H1 (cell line): Measurements from ENCODE around the gene PCYT1B. TPM values are rescaled to one million over a fixed set of nuclear protein-coding genes. Genes with fewer than 3 reads are reported as not detected.

ENCODE experiments used
- CTCF ChIA-PET: fragments of 300-600 bp; sonication (Branson Sonifier 250); formaldehyde crosslinking; loops from one replicate; lab custom pipeline; 2021; ENCODE audit not compliant: partially characterized antibody; lab: Charles Lee
- POLR2A ChIA-PET: fragments of 300-600 bp; sonication (Branson Sonifier 250); formaldehyde crosslinking; loops from one replicate; lab custom pipeline; 2021; ENCODE audit warnings: inconsistent platforms; ENCODE audit not compliant: partially characterized antibody; lab: Charles Lee
- DNase-seq, 2 experiments: peaks; one replicate each; pipeline versions ENCODE4 v3.0.0 to v3.0.0-alpha.2; 2010 to 2022; ENCODE audit warnings: low spot score in 2 of 2, low read depth in 1 of 2, mixed read lengths in 1 of 2
- FAIRE-seq: peaks from 2 replicates; lab custom pipeline; 2011; peaks lifted over from hg19 to GRCh38; lab: Jason Lieb, UNC
- H2AFZ ChIP-seq: 2 replicates; pipeline ENCODE4 v1.8.1; 2012; ENCODE audit warnings: low read length, inconsistent platforms
- H2AK5ac ChIP-seq: 2 replicates; pipeline ENCODE4 v1.6.1; 2013; ENCODE audit warnings: low read depth, low read length
- H2BK120ac ChIP-seq: replicated peaks from 2 replicates; pipeline ENCODE3; 2013; ENCODE audit warnings: low read depth, low read length, inconsistent platforms
- H2BK12ac ChIP-seq: 2 replicates; pipeline ENCODE4 v1.6.1; 2013; ENCODE audit warnings: low read depth, low read length
- H2BK15ac ChIP-seq: 2 replicates; pipeline ENCODE4 v1.6.1; 2013; ENCODE audit warnings: low read length
- H2BK20ac ChIP-seq: 2 replicates; pipeline ENCODE4 v1.6.1; 2013; ENCODE audit warnings: low read length
- H2BK5ac ChIP-seq: 2 replicates; pipeline ENCODE4 v1.6.1; 2013; ENCODE audit warnings: low read depth, low read length
- H3K14ac ChIP-seq: 2 replicates; pipeline ENCODE4 v1.6.1; 2013; ENCODE audit warnings: inconsistent platforms; ENCODE audit not compliant: insufficient read length
- H3K18ac ChIP-seq: 2 replicates; pipeline ENCODE4 v1.6.1; 2013; ENCODE audit warnings: low read length; ENCODE audit errors: extremely low read depth
- H3K23ac ChIP-seq: 2 replicates; pipeline ENCODE4 v1.6.1; 2013; ENCODE audit warnings: inconsistent platforms; ENCODE audit not compliant: insufficient read length
- H3K23me2 ChIP-seq: 2 replicates; pipeline ENCODE4 v1.6.1; 2013; ENCODE audit warnings: low read depth, low read length
- H3K27ac ChIP-seq: 2 replicates; pipeline ENCODE4 v1.6.1; 2011; ENCODE audit warnings: low read depth, low read length, inconsistent platforms
- H3K27me3 ChIP-seq, 4 experiments: replicated peaks in 1 of 4; 1 replicate in 1 of 4; 2 replicates in 3 of 4; pipeline versions ENCODE4 v1.6.1 to v1.8.1; 2011 to 2013; ENCODE audit warnings: low read length in 3 of 4, mild to moderate bottlenecking in 3 of 4, inconsistent platforms in 2 of 4, mixed read lengths in 2 of 4, moderate library complexity in 1 of 4; ENCODE audit not compliant: control insufficient read depth in 3 of 4, insufficient read depth in 3 of 4; ENCODE audit errors: extremely low read depth in 1 of 4
- H3K36me3 ChIP-seq, 4 experiments: 2 replicates each; pipeline versions ENCODE4 v1.6.1 to v1.8.1; 2011 to 2013; ENCODE audit warnings: mild to moderate bottlenecking in 4 of 4, low read length in 3 of 4, moderate library complexity in 2 of 4, control low read depth in 1 of 4, inconsistent platforms in 1 of 4; ENCODE audit not compliant: insufficient read depth in 4 of 4, control insufficient read depth in 2 of 4
- H3K4ac ChIP-seq: replicated peaks from 2 replicates; pipeline ENCODE3; 2013; ENCODE audit warnings: low read length, low read depth, mixed read lengths, inconsistent platforms; ENCODE audit not compliant: insufficient read length
- H3K4me1 ChIP-seq, 4 experiments: replicated peaks in 1 of 4; 1 replicate in 1 of 4; 2 replicates in 3 of 4; pipeline versions ENCODE4 v1.6.1 to v1.8.1; 2011 to 2013; ENCODE audit warnings: low read length in 3 of 4, inconsistent platforms in 2 of 4, mixed read lengths in 1 of 4; ENCODE audit not compliant: insufficient read depth in 4 of 4, control insufficient read depth in 3 of 4
- H3K4me2 ChIP-seq, 2 experiments: 2 replicates each; pipeline versions ENCODE4 v1.6.1 to v1.8.1; 2011 to 2013; ENCODE audit warnings: low read depth in 2 of 2, low read length in 2 of 2, control low read depth in 1 of 2, inconsistent platforms in 1 of 2, mild to moderate bottlenecking in 1 of 2; ENCODE audit not compliant: insufficient read depth in 1 of 2
- H3K4me3 ChIP-seq, 4 experiments: fragments of 200-600, 300-600 bp in 1 of 4; sonication (generic), shearing (Covaris generic), sonication (Bioruptor Twin) in 1 of 4; 2 replicates each; pipeline versions ENCODE4 v1.5.1 to v1.8.1; 2011 to 2016; ENCODE audit warnings: low read length in 4 of 4, low read depth in 3 of 4, control low read depth in 2 of 4, inconsistent platforms in 2 of 4, mild to moderate bottlenecking in 2 of 4, mixed read lengths in 1 of 4, moderate library complexity in 1 of 4; ENCODE audit not compliant: insufficient read depth in 2 of 4; ENCODE audit errors: extremely low read depth in 1 of 4
- H3K56ac ChIP-seq: replicated peaks from 2 replicates; pipeline ENCODE3; 2013; ENCODE audit warnings: low read depth, mild to moderate bottlenecking, mixed read lengths, low read length, inconsistent platforms; ENCODE audit not compliant: insufficient read length
- H3K79me1 ChIP-seq: 2 replicates; pipeline ENCODE4 v1.6.1; 2013; ENCODE audit warnings: low read depth, low read length, control low read depth
- H3K79me2 ChIP-seq, 2 experiments: 2 replicates each; pipeline versions ENCODE4 v1.6.1 to v1.8.1; 2012 to 2013; ENCODE audit warnings: low read length in 2 of 2, mild to moderate bottlenecking in 2 of 2, inconsistent platforms in 1 of 2; ENCODE audit not compliant: insufficient read depth in 2 of 2, control insufficient read depth in 1 of 2
- H3K9ac ChIP-seq, 4 experiments: replicated peaks in 1 of 4; 1 replicate in 1 of 4; 2 replicates in 3 of 4; pipeline versions ENCODE4 v1.6.1 to v1.8.1; 2011 to 2013; ENCODE audit warnings: low read depth in 3 of 4, low read length in 3 of 4, control low read depth in 2 of 4, mild to moderate bottlenecking in 2 of 4, moderate library complexity in 2 of 4, inconsistent platforms in 1 of 4; ENCODE audit errors: extremely low read depth in 1 of 4
- H3K9me3 ChIP-seq, 2 experiments: 2 replicates each; pipeline versions ENCODE4 v1.6.1 to v1.8.1; 2012 to 2013; ENCODE audit warnings: mild to moderate bottlenecking in 2 of 2, moderate library complexity in 2 of 2, control low read depth in 1 of 2, inconsistent platforms in 1 of 2, low read depth in 1 of 2, low read length in 1 of 2, mixed read lengths in 1 of 2; ENCODE audit not compliant: insufficient read depth in 2 of 2
- H4K20me1 ChIP-seq, 2 experiments: replicated peaks in 1 of 2; 2 replicates each; pipeline versions ENCODE3 to v1.8.1; 2011 to 2013; ENCODE audit warnings: inconsistent platforms in 2 of 2, low read length in 2 of 2, mild to moderate bottlenecking in 1 of 2; ENCODE audit not compliant: insufficient read depth in 2 of 2, control insufficient read depth in 1 of 2
- H4K5ac ChIP-seq: 2 replicates; pipeline ENCODE4 v1.6.1; 2013; ENCODE audit warnings: low read length, low read depth, mixed read lengths, inconsistent platforms; ENCODE audit not compliant: insufficient read length
- H4K8ac ChIP-seq: 2 replicates; pipeline ENCODE4 v1.8.0; 2013; ENCODE audit warnings: mild to moderate bottlenecking, moderate library complexity, low read length, inconsistent platforms; ENCODE audit not compliant: insufficient read depth; ENCODE audit errors: extremely low read depth
- H4K91ac ChIP-seq: replicated peaks from 2 replicates; pipeline ENCODE3; 2013; ENCODE audit warnings: low read length, mixed read lengths, inconsistent platforms; ENCODE audit not compliant: insufficient read length
- ASH2L ChIP-seq: fragments of 200-600, 300-600 bp; sonication (generic); IDR thresholded peaks from one replicate; pipeline ENCODE4 v1.7.1; 2017; ENCODE audit warnings: low read length
- ATF3 ChIP-seq: IDR thresholded peaks from 2 replicates; pipeline ENCODE4 v1.6.1; 2011; ENCODE audit warnings: low read depth, mild to moderate bottlenecking, low read length; ENCODE audit not compliant: insufficient read depth
- BCL11A ChIP-seq, 2 experiments: IDR thresholded peaks; one replicate each; pipeline ENCODE4 v1.6.1; 2011; ENCODE audit warnings: low read depth in 2 of 2, low read length in 2 of 2, mild to moderate bottlenecking in 2 of 2
- CBX5 ChIP-seq: fragments of 300-800, 300-1000 bp; sonication (generic); IDR thresholded peaks from 2 replicates; pipeline ENCODE4 v1.7.1; 2016; ENCODE audit warnings: antibody characterized with exemption, low read length, low read depth
- CTBP2 ChIP-seq: IDR thresholded peaks from 2 replicates; pipeline ENCODE4 v1.7.0; 2011; ENCODE audit warnings: borderline replicate concordance, mild to moderate bottlenecking, moderate library complexity, mixed read lengths, low read length; ENCODE audit not compliant: insufficient read depth, insufficient read length
- JUN ChIP-seq: IDR thresholded peaks from 2 replicates; pipeline ENCODE4 v1.6.1; 2011; ENCODE audit warnings: low read depth, mild to moderate bottlenecking, improper control_type of control experiment, low read length
- JUND ChIP-seq: IDR thresholded peaks from 2 replicates; pipeline ENCODE4 v1.6.1; 2011; ENCODE audit warnings: mild to moderate bottlenecking, improper control_type of control experiment, low read length
- MAFK ChIP-seq: IDR thresholded peaks from 2 replicates; pipeline ENCODE4 v1.6.1; 2012; ENCODE audit warnings: low read depth, mild to moderate bottlenecking, improper control_type of control experiment, low read length
- POLR2A ChIP-seq, 2 experiments: IDR thresholded peaks; 1 replicate in 1 of 2; 2 replicates in 1 of 2; pipeline ENCODE4 v1.6.1; 2011; ENCODE audit warnings: low read depth in 2 of 2, low read length in 2 of 2, mild to moderate bottlenecking in 2 of 2; ENCODE audit errors: control extremely low read depth in 1 of 2
- SP2 ChIP-seq: IDR thresholded peaks from 2 replicates; pipeline ENCODE4 v1.6.1; 2012; ENCODE audit warnings: mild to moderate bottlenecking, low read length, inconsistent platforms
- TAF1 ChIP-seq: IDR thresholded peaks from 2 replicates; pipeline ENCODE4 v1.6.1; 2011; ENCODE audit warnings: mild to moderate bottlenecking, low read depth, low read length
- TBP ChIP-seq: IDR thresholded peaks from 2 replicates; pipeline ENCODE4 v1.6.1; 2011; ENCODE audit warnings: low read depth, low read length, improper control_type of control experiment
- TCF12 ChIP-seq: IDR thresholded peaks from 2 replicates; pipeline ENCODE4 v1.6.1; 2011; ENCODE audit warnings: low read depth, mild to moderate bottlenecking, low read length
- WGBS, 2 experiments: shearing (Covaris generic) in 1 of 2; methylation state at CpG; one replicate each; pipeline versions ENCODE4 v1.1.6 to v1.1.7; 2013 to 2015; ENCODE audit warnings: low lambda C conversion rate in 2 of 2, mixed read lengths in 2 of 2, inconsistent platforms in 1 of 2, low coverage in 1 of 2, missing lambda C conversion rate in 1 of 2; ENCODE audit not compliant: insufficient replicate concordance in 2 of 2, insufficient coverage in 1 of 2, insufficient read length in 1 of 2; ENCODE audit errors: extremely low coverage in 1 of 2, missing lambda C conversion rate in 1 of 2; 5-methylcytosine and 5-hydroxymethylcytosine counted together
- polyA plus RNA-seq, 7 experiments: library from polyadenylated mRNA; depleted of rRNA in 3 of 7; stranded (reverse) in 5 of 7; unstranded in 2 of 7; fragments of >200 nt in 5 of 7; fragments of 200-250 nt in 2 of 7; gene quantifications; 1 replicate in 5 of 7; 2 replicates in 1 of 7; 4 replicates in 1 of 7; pipeline versions ENCODE4 v1.2.1 to v1.2.3, GENCODE V29; 2011 to 2013; ENCODE audit warnings: missing spikeins in 2 of 7, mixed read lengths in 2 of 7
- total RNA-seq: library from RNA; stranded (reverse); fragmentation: NEBNext Ultra II Directional; extraction: Animal tissue kit (Norgen Biotek cat#: 25700); gene quantifications from 2 replicates; pipeline ENCODE4 v1.2.1, GENCODE V29; 2021

PCYT1B gene
- total and polyA plus RNA-seq, 2 of the 8 experiments (the other 6 are each of a cell fraction or from before 2014, with no cell fraction given) = 17.9 to 30.6 TPM

- H2AFZ ChIP-seq = no peak overlapping the region
- no peak overlapping the region for H2AK5ac ChIP-seq
- H2BK120ac ChIP-seq = no peak overlapping the region
- FAIRE-seq (peak; percentile 97), DNase-seq (peak in 1 of 2 experiments; percentile 2)
- H3K56ac ChIP-seq = peak overlapping the region; percentile 88
- peak overlapping the region; percentile 66 to 93 for H3K4me2 ChIP-seq
- H3K23me2 ChIP-seq = 0 out of 2 replicates have a peak, but pooled peaks cover 4% of the 10 kb centered on the region
- H3K27ac ChIP-seq = peak overlapping the region; percentile 95
- no peak overlapping the region for H3K4ac ChIP-seq
- ChIA-PET CTCF (interaction anchor here (1.2 kb wide), 1 partner anchor 46 kb away, joined by 3 read pairs; no protein-coding TSS in a partner anchor), POLR2A (interaction anchor here (1.4 to 2.1 kb wide), 3 partner anchors 8 to 26 kb away, joined by 3 to 8 read pairs (median 5); no protein-coding TSS in a partner anchor)
- H3K36me3 ChIP-seq = no peaks in the 10 kb centered on the region
- H3K27me3 ChIP-seq = no peaks in the 10 kb centered on the region
- H2BK5ac ChIP-seq = peak overlapping the region; percentile 63
- H2BK12ac ChIP-seq = peak overlapping the region; percentile 84; the same call in 1 of the 2 replicates
- peak overlapping the region; percentile 90 for H4K91ac ChIP-seq
- no peaks in the 10 kb centered on the region for H3K9me3 ChIP-seq
- WGBS, 2 experiments = 1% methylated on average over 12 of the region's 13 CpGs; no CpG with 5 or more reads in 1 of the 2 experiments
- no peaks in the 10 kb centered on the region for H3K79me1 ChIP-seq
- peak overlapping the region; percentile 36 to 81 (median 58) for H3K4me3 ChIP-seq
- peaks cover 0 to 26% of the 10 kb centered on the region in 2 experiments; a peak in 2 of 4 replicates for H3K79me2 ChIP-seq
- H2BK15ac ChIP-seq = 0 out of 2 replicates have a peak overlapping the region, but pooled peaks have one; percentile 81
- H3K9ac ChIP-seq = peak overlapping the region in 3 of 4 experiments; percentile 63 to 83 (median 79); a peak in 6 of 7 replicates
- H3K14ac ChIP-seq = no peak overlapping the region
- H4K8ac ChIP-seq = no peak overlapping the region
- peak overlapping the region; percentile 15 for H4K5ac ChIP-seq
- H4K20me1 ChIP-seq = no peaks in the 10 kb centered on the region
- H3K18ac ChIP-seq = no peak overlapping the region; the same call in 1 of the 2 replicates
- H2BK20ac ChIP-seq = peak overlapping the region; percentile 48; the same call in 1 of the 2 replicates
- peaks cover 0 to 16% (median 6%) of the 10 kb centered on the region in 4 experiments; a peak in 4 of 7 replicates for H3K4me1 ChIP-seq
- no peak overlapping the region for H3K23ac ChIP-seq
- TF ChIP-seq CTBP2 (no peak), POLR2A (IDR thresholded peaks at IDR 0.05; ENCODE audit: control extremely low read depth in 1 of 2, low read depth in 2 of 2, low read length in 2 of 2) (peak; percentile 65 to 77), JUND (no peak), TCF12 (0 out of 2 replicates have a peak, but pooled peaks have one; percentile 21), TBP (peak; percentile 45), JUN (no peak), TAF1 (peak; percentile 45), SP2 (no peak), BCL11A (IDR thresholded peaks at IDR 0.05; ENCODE audit: low read depth in 2 of 2, low read length in 2 of 2) (no peak), MAFK (0 out of 2 replicates have a peak, but pooled peaks have one; percentile 16), CBX5 (no peak), ASH2L (peak; percentile 33), ATF3 (no peak)
Measured at GRCh38 chrX:24646745-24647182, 383 bp downstream of the PCYT1B start.
